ENCODE results near the gene CLEC2A. TPM values are rescaled to one million over a fixed set of nuclear protein-coding genes. Genes with fewer than 3 reads are reported as not detected.

CLEC2A gene
- total and polyA plus RNA-seq, 2 donors (not counting 3 experiments of a cell fraction or from before 2014, with no cell fraction given) = not detected

DNA sequence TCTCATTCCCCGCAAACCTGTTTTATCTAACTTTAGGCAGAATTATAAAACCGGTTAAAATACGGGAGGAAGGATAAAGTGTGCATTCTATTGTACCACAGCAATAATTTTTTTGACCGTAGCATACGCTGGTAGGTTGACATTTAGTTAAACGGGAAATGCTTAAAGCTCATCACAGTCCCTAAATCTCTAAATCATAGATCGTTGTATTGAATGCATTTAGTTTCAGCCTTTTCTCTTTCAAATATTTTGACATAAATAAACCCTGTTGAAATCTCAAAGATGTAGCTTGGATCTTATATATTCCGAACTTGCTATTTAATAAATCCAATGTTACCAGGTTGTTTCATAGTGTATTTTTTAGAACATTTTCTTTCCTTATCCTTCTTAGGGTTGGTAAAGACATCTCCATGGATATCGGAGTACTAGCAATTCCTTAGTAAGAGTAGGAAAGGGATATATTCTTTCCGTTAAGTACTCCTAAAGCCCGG lies 63.8 kb downstream of the CLEC2A start:
- no peak for TF ChIP-seq MAX (IDR thresholded peaks at IDR 0.05; ENCODE audit: insufficient read depth, insufficient read length)
- TF ChIP-seq MYC (IDR thresholded peaks at IDR 0.05; ENCODE audit: low read depth, low read length) = no peak
- TF ChIP-seq POLR2A (IDR thresholded peaks at IDR 0.05; ENCODE audit: low read depth, low read length) = no peak
- TF ChIP-seq POLR2AphosphoS5 (IDR thresholded peaks at IDR 0.05; ENCODE audit: insufficient read depth, low read depth, low read length) = no peak
- no peak for TF ChIP-seq FOS (IDR thresholded peaks at IDR 0.05; ENCODE audit: borderline replicate concordance, insufficient read depth, low read length)
- TF ChIP-seq GATA2 (IDR thresholded peaks at IDR 0.05; ENCODE audit: insufficient read depth, insufficient read length, low read depth, low read length) = no peak
- no peak for TF ChIP-seq JUN (IDR thresholded peaks at IDR 0.05; ENCODE audit: borderline replicate concordance, insufficient read depth, insufficient read length, low read depth)
- TF ChIP-seq, protein P1, sequence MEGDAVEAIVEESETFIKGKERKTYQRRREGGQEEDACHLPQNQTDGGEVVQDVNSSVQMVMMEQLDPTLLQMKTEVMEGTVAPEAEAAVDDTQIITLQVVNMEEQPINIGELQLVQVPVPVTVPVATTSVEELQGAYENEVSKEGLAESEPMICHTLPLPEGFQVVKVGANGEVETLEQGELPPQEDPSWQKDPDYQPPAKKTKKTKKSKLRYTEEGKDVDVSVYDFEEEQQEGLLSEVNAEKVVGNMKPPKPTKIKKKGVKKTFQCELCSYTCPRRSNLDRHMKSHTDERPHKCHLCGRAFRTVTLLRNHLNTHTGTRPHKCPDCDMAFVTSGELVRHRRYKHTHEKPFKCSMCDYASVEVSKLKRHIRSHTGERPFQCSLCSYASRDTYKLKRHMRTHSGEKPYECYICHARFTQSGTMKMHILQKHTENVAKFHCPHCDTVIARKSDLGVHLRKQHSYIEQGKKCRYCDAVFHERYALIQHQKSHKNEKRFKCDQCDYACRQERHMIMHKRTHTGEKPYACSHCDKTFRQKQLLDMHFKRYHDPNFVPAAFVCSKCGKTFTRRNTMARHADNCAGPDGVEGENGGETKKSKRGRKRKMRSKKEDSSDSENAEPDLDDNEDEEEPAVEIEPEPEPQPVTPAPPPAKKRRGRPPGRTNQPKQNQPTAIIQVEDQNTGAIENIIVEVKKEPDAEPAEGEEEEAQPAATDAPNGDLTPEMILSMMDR (IDR thresholded peaks at IDR 0.05; ENCODE audit: extremely low read depth in 1 of 2, insufficient read depth in 1 of 2, low read depth in 1 of 2, low read length in 2 of 2) = no peak
- no peak for TF ChIP-seq EZH2 (IDR thresholded peaks at IDR 0.05; ENCODE audit: borderline replicate concordance, low read depth, low read length, severe bottlenecking)
- dilution Hi-C loops (cut with MboI; ENCODE audit: extremely low pct_ligation_motif_present, low sequenced_read_pairs) (no loop called here), intact Hi-C loops (cut with micrococcal nuclease) (loop anchor here (2.0 to 5.0 kb wide), 3 partner anchors 59 to 149 kb away; no protein-coding TSS in a partner anchor)
- no peaks in the 10 kb centered on the region for H3K36me3 ChIP-seq (ENCODE audit: control insufficient read depth in 2 of 2, extremely low read depth in 1 of 2, insufficient read depth in 2 of 2, low read length in 2 of 2)
- H3K27me3 ChIP-seq (ENCODE audit: control insufficient read depth in 2 of 2, insufficient read depth in 2 of 2, low read length in 2 of 2) = no peaks in the 10 kb centered on the region
- ChIA-PET CTCF (interaction anchor here (0.7 to 4.4 kb wide), 4 partner anchors 54 to 125 kb away, joined by 3 to 21 read pairs (median 5); no protein-coding TSS in a partner anchor), POLR2A (no interaction called here)
- no peak for FAIRE-seq
- BruUV-seq (replicated peaks) = no TSS peak
- H3K4me2 ChIP-seq (ENCODE audit: insufficient read depth, low read length) = peak overlapping the region; percentile 99
- H2AFZ ChIP-seq (ENCODE audit: low read depth, low read length) = no peak overlapping the region
- H4K20me1 ChIP-seq (replicated peaks; ENCODE audit: control insufficient read depth, extremely low read depth, insufficient read depth, low read length) = no peaks in the 10 kb centered on the region
- H3K9ac ChIP-seq (replicated peaks; ENCODE audit: extremely low read depth, insufficient read depth, low read length) = peak overlapping the region; percentile 94
- peak overlapping the region; percentile 28 to 93 (median 73) for H3K4me3 ChIP-seq (replicated peaks in 1 of 3; ENCODE audit: insufficient read depth in 1 of 3, low read depth in 1 of 3, low read length in 3 of 3)
- peaks cover 37% of the 10 kb centered on the region for H3K79me2 ChIP-seq (ENCODE audit: control insufficient read depth, insufficient read depth, low read length)
- peaks cover 31% of the 10 kb centered on the region for H3K4me1 ChIP-seq (ENCODE audit: control insufficient read depth, extremely low read depth, insufficient read depth, low read length)
- H3K9me3 ChIP-seq (replicated peaks; ENCODE audit: control insufficient read depth, insufficient read depth, low read length) = no peaks in the 10 kb centered on the region
- DNase-seq (ENCODE audit: low read depth, low spot score) = peak; percentile 21
- peak overlapping the region; percentile 96 for H3K27ac ChIP-seq (ENCODE audit: insufficient read depth, low read depth, low read length)
- H3K9me1 ChIP-seq (replicated peaks; ENCODE audit: control insufficient read depth, extremely low read depth, insufficient read depth, low read length) = no peaks in the 10 kb centered on the region
